ENCODE results near the gene DCLK1.

- TF ChIP-seq POLR2A (IDR thresholded peaks at IDR 0.05) = no peak
- TF ChIP-seq, protein P1, sequence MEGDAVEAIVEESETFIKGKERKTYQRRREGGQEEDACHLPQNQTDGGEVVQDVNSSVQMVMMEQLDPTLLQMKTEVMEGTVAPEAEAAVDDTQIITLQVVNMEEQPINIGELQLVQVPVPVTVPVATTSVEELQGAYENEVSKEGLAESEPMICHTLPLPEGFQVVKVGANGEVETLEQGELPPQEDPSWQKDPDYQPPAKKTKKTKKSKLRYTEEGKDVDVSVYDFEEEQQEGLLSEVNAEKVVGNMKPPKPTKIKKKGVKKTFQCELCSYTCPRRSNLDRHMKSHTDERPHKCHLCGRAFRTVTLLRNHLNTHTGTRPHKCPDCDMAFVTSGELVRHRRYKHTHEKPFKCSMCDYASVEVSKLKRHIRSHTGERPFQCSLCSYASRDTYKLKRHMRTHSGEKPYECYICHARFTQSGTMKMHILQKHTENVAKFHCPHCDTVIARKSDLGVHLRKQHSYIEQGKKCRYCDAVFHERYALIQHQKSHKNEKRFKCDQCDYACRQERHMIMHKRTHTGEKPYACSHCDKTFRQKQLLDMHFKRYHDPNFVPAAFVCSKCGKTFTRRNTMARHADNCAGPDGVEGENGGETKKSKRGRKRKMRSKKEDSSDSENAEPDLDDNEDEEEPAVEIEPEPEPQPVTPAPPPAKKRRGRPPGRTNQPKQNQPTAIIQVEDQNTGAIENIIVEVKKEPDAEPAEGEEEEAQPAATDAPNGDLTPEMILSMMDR (IDR thresholded peaks at IDR 0.05) = no peak
- no peak for TF ChIP-seq POLR2AphosphoS5 (IDR thresholded peaks at IDR 0.05)
Measured at GRCh38 chr13:36090592-36090991, 40.6 kb downstream of the DCLK1 start.
